NOMO-1 (cell line): ENCODE measurements around the gene RARRES1.
A peak's percentile ranks its signal among the peaks of the same experiment; 100 is the strongest.

Experiments
- DNase-seq, 2 experiments: peaks; one replicate each; lab custom pipeline; 2025; ENCODE audit not compliant: unreplicated experiment in 2 of 2; lab: John Stamatoyannopoulos, UW

RARRES1 gene

GRCh38 chr3:158735296-158736033 lies 3.2 kb upstream of the RARRES1 start:
- DNase-seq: no peak

GRCh38 chr3:158733656-158734055 lies 1.4 kb upstream of the RARRES1 start:
- no peak for DNase-seq

- no peak for DNase-seq
Observed at GRCh38 chr3:158732856-158733200, 571 bp upstream of the RARRES1 start.

- DNase-seq: no peak
Observed at GRCh38 chr3:158731486-158731885, 771 bp downstream of the RARRES1 start.

GRCh38 chr3:158728851-158729250 lies 3.4 kb downstream of the RARRES1 start:
- DNase-seq: no peak

- DNase-seq: no peak
Observed at GRCh38 chr3:158728061-158728377, 4.2 kb downstream of the RARRES1 start.

- DNase-seq: peak; percentile 86 to 89
Observed at GRCh38 chr3:158727206-158728060, 4.8 kb downstream of the RARRES1 start.

- no peak for DNase-seq
Observed at GRCh38 chr3:158725348-158726011, 6.8 kb downstream of the RARRES1 start.

GRCh38 chr3:158723991-158724390 lies 8.3 kb downstream of the RARRES1 start:
- DNase-seq: no peak

- DNase-seq: no peak
Observed at GRCh38 chr3:158722108-158722507, 10.1 kb downstream of the RARRES1 start.

GRCh38 chr3:158718490-158719170 lies 13.6 kb downstream of the RARRES1 start:
- DNase-seq: no peak

GRCh38 chr3:158717576-158717975 lies 14.7 kb downstream of the RARRES1 start:
- no peak for DNase-seq

- DNase-seq: no peak
Observed at GRCh38 chr3:158713094-158713499, 19.2 kb downstream of the RARRES1 start.

GRCh38 chr3:158712443-158712842 lies 19.8 kb downstream of the RARRES1 start:
- no peak for DNase-seq

- no peak for DNase-seq
Observed at GRCh38 chr3:158711886-158712285, 20.4 kb downstream of the RARRES1 start.

GRCh38 chr3:158710601-158711000 lies 21.7 kb downstream of the RARRES1 start:
- DNase-seq: no peak

GRCh38 chr3:158709666-158710083 lies 22.6 kb downstream of the RARRES1 start:
- no peak for DNase-seq

GRCh38 chr3:158703566-158703965 lies 28.7 kb downstream of the RARRES1 start:
- no peak for DNase-seq

- no peak for DNase-seq
Observed at GRCh38 chr3:158702815-158703481, 29.3 kb downstream of the RARRES1 start.

GRCh38 chr3:158701420-158702065 lies 30.7 kb downstream of the RARRES1 start:
- DNase-seq: no peak
